ENCODE results near the gene MYOM3. TPM values are rescaled to one million over a fixed set of nuclear protein-coding genes. Genes with fewer than 3 reads are reported as not detected.
A peak's percentile ranks its signal among the peaks of the same experiment; 100 is the strongest.
"Not testable (repeated sequence)": the region's sequence is repeated elsewhere in the genome, so short reads cannot be mapped to it uniquely, and the experiment has no call there.

MYOM3 gene
- total and polyA plus RNA-seq, 7 donors, result under 0.01 to 3.7 (median 3.0) TPM; not detected in 2

- WGBS, 2 donors, result 32 to 61% methylated on average over 6 of the region's 6 CpGs
- TF ChIP-seq CTCF (IDR thresholded peaks at IDR 0.05), result no peak
- peak; percentile 50 to 91 (median 67) for TF ChIP-seq POLR2AphosphoS5 (IDR thresholded peaks at IDR 0.05)
- no peak for TF ChIP-seq POLR2A (IDR thresholded peaks at IDR 0.05)
- peak; percentile 9 to 96 (median 58) for TF ChIP-seq EP300 (IDR thresholded peaks at IDR 0.05)
- H3K36me3 ChIP-seq, result no peaks in the 10 kb centered on the region
- H3K27me3 ChIP-seq, result no peaks in the 10 kb centered on the region
- DNase-seq, result no peak
- H3K27ac ChIP-seq, result peak overlapping the region; percentile 80 to 96 (median 88)
- intact Hi-C loops (cut with DNase I), result loop anchor here (2.0 kb wide), 1 partner anchor 35 kb away; the partner anchor contains the start of gene SRSF10
- H3K9me3 ChIP-seq, result no peaks in the 10 kb centered on the region
- H3K4me3 ChIP-seq, result no peak overlapping the region
- peaks cover 0 to 49% (median 44%) of the 10 kb centered on the region in 4 donors for H3K4me1 ChIP-seq
Measured at GRCh38 chr1:24015221-24016210, 96.4 kb downstream of the MYOM3 start.

GRCh38 chr1:24012878-24013277, 99.1 kb downstream of the MYOM3 start:
- H3K4me1 ChIP-seq, result peaks cover 0 to 23% (median 17%) of the 10 kb centered on the region in 4 donors
- 92 to 94% methylated on average over 8 of the region's 8 CpGs for WGBS, 2 donors
- H3K27ac ChIP-seq; H3K4me3 ChIP-seq; H3K27me3 ChIP-seq; DNase-seq; H3K9me3 ChIP-seq; intact Hi-C loops (cut with DNase I); H3K36me3 ChIP-seq: not testable (repeated sequence)

- Histone ChIP-seq H3K9me3 (no peaks in the 10 kb centered on the region), H3K27me3 (no peaks in the 10 kb centered on the region), H3K4me1 (peaks cover 0 to 5% (median 2%) of the 10 kb centered on the region in 4 donors), H3K4me3 (no peak overlapping the region), H3K27ac (no peak overlapping the region), H3K36me3 (no peaks in the 10 kb centered on the region)
- DNase-seq, result no peak
- intact Hi-C loops (cut with DNase I), result no loop called here
- 13 to 36% methylated on average over 5 of the region's 5 CpGs for WGBS, 2 donors
- TF ChIP-seq EP300 (IDR thresholded peaks at IDR 0.05) (no peak), CTCF (IDR thresholded peaks at IDR 0.05) (no peak), POLR2AphosphoS5 (IDR thresholded peaks at IDR 0.05) (no peak), POLR2A (IDR thresholded peaks at IDR 0.05) (no peak)
Measured at GRCh38 chr1:24010650-24011049, 101.3 kb downstream of the MYOM3 start.

- H3K27ac ChIP-seq, result no peak overlapping the region
- 95 to 97% methylated on average over 1 of the region's 1 CpG for WGBS, 2 donors
- TF ChIP-seq POLR2AphosphoS5 (IDR thresholded peaks at IDR 0.05) (no peak), EP300 (IDR thresholded peaks at IDR 0.05) (no peak), CTCF (IDR thresholded peaks at IDR 0.05) (no peak), POLR2A (IDR thresholded peaks at IDR 0.05) (no peak)
- no peak for DNase-seq
- no peaks in the 10 kb centered on the region for H3K27me3 ChIP-seq
- H3K9me3 ChIP-seq, result no peaks in the 10 kb centered on the region
- no peak overlapping the region for H3K4me3 ChIP-seq
- intact Hi-C loops (cut with DNase I), result no loop called here
- H3K4me1 ChIP-seq, result no peaks in the 10 kb centered on the region
- H3K36me3 ChIP-seq, result no peaks in the 10 kb centered on the region
Measured at GRCh38 chr1:24009406-24009805, 102.5 kb downstream of the MYOM3 start.

- intact Hi-C loops (cut with DNase I); H3K4me3 ChIP-seq; H3K27ac ChIP-seq; H3K36me3 ChIP-seq; H3K27me3 ChIP-seq; H3K4me1 ChIP-seq; H3K9me3 ChIP-seq; DNase-seq: not testable (repeated sequence)
- 32 to 50% methylated on average over 2 to 3 of the region's 3 CpGs for WGBS, 2 donors
Measured at GRCh38 chr1:24008574-24009184, 103.3 kb downstream of the MYOM3 start.
